Adrenal gland (tissue), 12 donors: ENCODE data around the gene VPS35L. TPM values are rescaled to one million over a fixed set of nuclear protein-coding genes. Genes with fewer than 3 reads are reported as not detected.

ENCODE experiments used
- DNase-seq, 7 donors: peaks; one replicate each; pipeline ENCODE4 v3.0.0-alpha.2; 2019 to 2020
- H3K27ac ChIP-seq, 5 donors: fragments of 200-600 bp; sonication (generic) in 4 of 5; 1 replicate in 3 of 5; 2 replicates in 2 of 5; pipeline versions ENCODE4 v1.5.1 to v1.8.0; 2016 to 2020; ENCODE audit warnings: mild to moderate bottlenecking in 1 of 5
- H3K27me3 ChIP-seq: fragments of 200-600 bp; 2 replicates; pipeline ENCODE4 v1.8.0; 2021
- H3K36me3 ChIP-seq, 2 donors: fragments of 200-600 bp; replicated peaks in 1 of 2; 1 replicate in 1 of 2; 2 replicates in 1 of 2; pipeline versions ENCODE4 v1.5.1 to v1.8.0; 2018 to 2022
- H3K4me1 ChIP-seq, 2 donors: fragments of 200-600 bp; replicated peaks in 1 of 2; 1 replicate in 1 of 2; 2 replicates in 1 of 2; pipeline versions ENCODE4 v1.5.1 to v1.8.0; 2018 to 2021
- H3K4me3 ChIP-seq, 4 donors: fragments of 200-600 bp; sonication (generic) in 3 of 4; one replicate each; pipeline ENCODE4 v1.5.1; 2016 to 2018
- H3K9me3 ChIP-seq, 3 donors: fragments of 200-600 bp; sonication (generic) in 1 of 3; replicated peaks in 1 of 3; 1 replicate in 2 of 3; 2 replicates in 1 of 3; pipeline versions ENCODE4 v1.5.1 to v1.8.0; 2016 to 2021
- POLR2A ChIP-seq, 2 donors: fragments of 450-650 bp; IDR thresholded peaks; one replicate each; pipeline ENCODE4 v1.6.1; 2017; ENCODE audit warnings: antibody characterized with exemption in 2 of 2, mild to moderate bottlenecking in 2 of 2, moderate library complexity in 1 of 2
- WGBS, 4 donors: extraction: QIAGEN DNeasy Blood & Tissue Kit in 2 of 4; methylation state at CpG; one replicate each; pipeline versions ENCODE4 v1.1.5 to v1.1.7; 2013 to 2017; 5-methylcytosine and 5-hydroxymethylcytosine counted together
- intact Hi-C, 2 donors: fragments of 100-400 bp; cut with DNase I; formaldehyde crosslinking; loops; one replicate each; pipeline versions ENCODE4 v1.14.1 to v1.15.0; 2022 to 2023
- polyA plus RNA-seq, 3 donors: library from polyadenylated mRNA; stranded (reverse); fragments of 200-250 nt in 2 of 3; fragments of 350-450 nt in 1 of 3; fragmentation: Illumina TruSeq in 1 of 3; extraction: RNeasy Lipid Tissue Mini Kit (QIAGEN cat#74804) in 1 of 3; gene quantifications; one replicate each; pipeline ENCODE4 v1.2.3, GENCODE V29; 2013 to 2014
- total RNA-seq, 9 donors: library from RNA; depleted of rRNA in 4 of 9; stranded (reverse); fragments of >200 nt in 4 of 9; fragments of 120-200 nt in 1 of 9; fragmentation: NEBNext Ultra II Directional in 1 of 9; extraction: Animal tissue kit (Norgen Biotek cat#: 25700) in 1 of 9; gene quantifications; one replicate each; pipeline versions ENCODE4 v1.1.0 to v1.2.4, GENCODE V29; 2013 to 2023
- TF ChIP-seq, protein P1 (sequence below), 6 experiments: fragments of 450-650 bp in 4 of 6; fragments of 200-600 bp in 2 of 6; sonication (generic) in 1 of 6; IDR thresholded peaks; 1 replicate in 5 of 6; 2 replicates in 1 of 6; pipeline versions ENCODE4 v1.5.1 to v1.8.0; 2016 to 2021; ENCODE audit warnings: antibody characterized with exemption in 6 of 6, mild to moderate bottlenecking in 2 of 6, moderate library complexity in 1 of 6
- donor health status: healthy with polysubstance abuse.
- donor health status: Bipolar disorder and iron deficiency.
- donor health status: DM: yes; HTN: yes; CAD: no.
- donor health status: DM: no; HTN: no; CAD: no.
- donor health status: DM: no; HTN: no; CAD: no.
- donor health status: DM: yes; HTN: yes; CAD: no.

Gene VPS35L
- total and polyA plus RNA-seq, 12 donors: 38.3 to 96.7 (median 66.9) TPM

DNA sequence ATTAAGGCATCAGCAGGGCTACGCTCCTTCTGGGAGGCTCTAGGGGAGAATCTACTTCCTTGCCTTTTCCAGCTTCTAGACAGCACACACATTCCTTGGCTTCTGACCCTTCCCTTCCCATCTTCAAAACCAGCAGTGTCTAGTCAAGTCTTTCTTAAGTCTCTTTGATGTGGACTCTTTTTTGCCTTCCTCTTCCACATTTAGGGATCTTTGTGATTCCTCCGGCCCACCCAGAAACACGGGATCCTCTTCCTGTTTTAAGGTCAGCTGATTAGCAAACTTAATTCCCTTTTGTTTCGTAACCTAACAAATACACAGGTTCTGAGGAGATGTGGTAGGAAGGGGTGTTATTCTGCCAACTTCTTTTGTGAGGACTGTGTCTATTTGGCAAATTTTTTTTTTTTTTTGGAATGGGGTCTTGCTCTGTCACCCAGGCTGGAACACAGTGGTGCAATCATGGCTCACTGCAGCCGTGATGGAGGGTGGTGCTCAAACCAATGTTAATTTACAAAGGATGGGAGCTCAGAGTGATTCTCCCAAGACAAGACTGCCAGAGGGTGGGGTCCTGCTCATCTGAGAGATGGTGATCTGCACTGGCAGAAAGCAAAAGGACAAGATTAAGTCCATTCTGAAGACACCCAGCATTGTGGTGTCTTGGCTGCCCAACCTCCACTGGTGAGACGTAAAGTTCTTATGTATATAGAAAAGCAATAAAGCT, 147.8 kb downstream of the VPS35L start:
- intact Hi-C loops: no loop called here
- H3K4me1 ChIP-seq: peaks cover 37 to 38% of the 10 kb centered on the region in 2 donors
- no peaks in the 10 kb centered on the region for H3K9me3 ChIP-seq
- DNase-seq: no peak
- no peaks in the 10 kb centered on the region for H3K27me3 ChIP-seq
- 79 to 90% (median 87%) methylated on average over 6 of the region's 6 CpGs for WGBS, 4 donors
- TF ChIP-seq, protein P1, sequence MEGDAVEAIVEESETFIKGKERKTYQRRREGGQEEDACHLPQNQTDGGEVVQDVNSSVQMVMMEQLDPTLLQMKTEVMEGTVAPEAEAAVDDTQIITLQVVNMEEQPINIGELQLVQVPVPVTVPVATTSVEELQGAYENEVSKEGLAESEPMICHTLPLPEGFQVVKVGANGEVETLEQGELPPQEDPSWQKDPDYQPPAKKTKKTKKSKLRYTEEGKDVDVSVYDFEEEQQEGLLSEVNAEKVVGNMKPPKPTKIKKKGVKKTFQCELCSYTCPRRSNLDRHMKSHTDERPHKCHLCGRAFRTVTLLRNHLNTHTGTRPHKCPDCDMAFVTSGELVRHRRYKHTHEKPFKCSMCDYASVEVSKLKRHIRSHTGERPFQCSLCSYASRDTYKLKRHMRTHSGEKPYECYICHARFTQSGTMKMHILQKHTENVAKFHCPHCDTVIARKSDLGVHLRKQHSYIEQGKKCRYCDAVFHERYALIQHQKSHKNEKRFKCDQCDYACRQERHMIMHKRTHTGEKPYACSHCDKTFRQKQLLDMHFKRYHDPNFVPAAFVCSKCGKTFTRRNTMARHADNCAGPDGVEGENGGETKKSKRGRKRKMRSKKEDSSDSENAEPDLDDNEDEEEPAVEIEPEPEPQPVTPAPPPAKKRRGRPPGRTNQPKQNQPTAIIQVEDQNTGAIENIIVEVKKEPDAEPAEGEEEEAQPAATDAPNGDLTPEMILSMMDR (IDR thresholded peaks at IDR 0.05): no peak
- TF ChIP-seq POLR2A (IDR thresholded peaks at IDR 0.05): no peak
- H3K27ac ChIP-seq: peak overlapping the region in 4 of 5 donors; percentile 63 to 85 (median 72)
- H3K4me3 ChIP-seq: no peak overlapping the region
- peaks cover 0 to 32% of the 10 kb centered on the region in 2 donors for H3K36me3 ChIP-seq

DNA sequence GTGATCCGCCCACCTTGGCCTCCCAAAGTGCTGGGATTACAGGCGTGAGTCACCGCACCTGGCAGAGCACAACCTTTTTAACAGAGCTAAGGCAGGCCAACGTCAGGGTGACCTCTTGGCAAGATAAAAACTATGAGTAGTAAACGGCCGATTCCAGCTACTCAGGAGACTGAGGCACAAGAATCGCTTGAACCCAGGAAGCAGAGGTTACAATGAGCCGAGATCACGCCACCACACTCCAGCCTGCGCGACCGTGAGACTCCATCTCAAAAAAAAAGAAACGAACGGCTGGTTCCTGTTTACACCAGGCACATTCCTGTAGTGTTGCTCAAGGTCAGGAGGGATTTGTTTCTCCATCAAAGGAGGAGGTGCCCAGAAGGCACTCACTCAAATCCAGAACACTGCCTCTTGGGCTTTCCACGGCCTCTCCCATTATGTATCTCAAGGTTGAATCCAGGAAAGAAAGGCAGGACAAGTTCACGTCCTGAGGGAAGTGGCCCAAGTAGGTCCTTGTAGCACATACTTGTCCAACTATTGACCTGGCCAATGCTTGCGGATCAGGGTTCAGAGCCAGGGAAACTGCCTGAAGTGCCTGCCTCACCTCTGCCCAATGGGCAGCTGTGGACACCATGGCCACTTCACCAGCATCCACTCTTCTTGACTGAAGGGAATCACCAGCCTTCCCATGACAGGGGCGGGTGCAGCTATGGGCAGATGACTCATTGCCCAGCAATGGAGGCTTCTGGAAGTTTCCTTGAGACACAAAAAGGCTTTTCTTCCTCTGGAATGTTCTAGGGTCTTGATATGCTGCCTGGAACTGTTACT, 149.0 kb downstream of the VPS35L start:
- no peaks in the 10 kb centered on the region for H3K9me3 ChIP-seq
- intact Hi-C loops: no loop called here
- H3K36me3 ChIP-seq: peaks cover 0 to 28% of the 10 kb centered on the region in 2 donors
- no peaks in the 10 kb centered on the region for H3K27me3 ChIP-seq
- peaks cover 25 to 26% of the 10 kb centered on the region in 2 donors for H3K4me1 ChIP-seq
- H3K27ac ChIP-seq: peak overlapping the region; percentile 41 to 85 (median 67)
- 34 to 52% (median 41%) methylated on average over 16 to 18 of the region's 18 CpGs for whole genome bisulfite sequencing, 4 donors
- peak in 6 of 7 donors; percentile 60 to 76 (median 68) for DNase-seq
- no peak overlapping the region for H3K4me3 ChIP-seq
- TF ChIP-seq, protein P1 (IDR thresholded peaks at IDR 0.05): no peak
- peak in 1 of 2 donors; percentile 16 for TF ChIP-seq POLR2A (IDR thresholded peaks at IDR 0.05)

DNA sequence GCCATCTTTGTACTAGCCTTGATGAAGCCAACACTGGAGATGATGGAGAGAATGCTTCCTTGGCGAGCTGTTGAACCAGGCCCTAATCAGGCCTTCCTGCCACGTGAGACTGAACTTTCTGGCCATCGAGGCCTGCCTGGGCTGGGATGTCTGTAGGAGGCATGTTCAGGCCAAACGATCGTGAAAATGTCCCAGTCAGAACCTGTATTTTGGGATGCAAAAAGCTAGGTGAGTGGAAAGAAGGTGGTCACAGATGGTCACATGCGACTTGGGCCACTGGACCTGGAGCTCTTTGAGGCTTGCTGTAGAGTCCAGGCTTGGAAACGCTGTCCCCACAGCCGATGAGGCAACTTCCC, 149.6 kb downstream of the VPS35L start:
- no peak for DNase-seq
- peaks cover 0 to 24% of the 10 kb centered on the region in 2 donors for H3K36me3 ChIP-seq
- H3K27me3 ChIP-seq: no peaks in the 10 kb centered on the region
- H3K4me1 ChIP-seq: peaks cover 19 to 20% of the 10 kb centered on the region in 2 donors
- TF ChIP-seq, protein P1 (IDR thresholded peaks at IDR 0.05): no peak
- TF ChIP-seq POLR2A (IDR thresholded peaks at IDR 0.05): no peak
- H3K4me3 ChIP-seq: no peak overlapping the region
- H3K9me3 ChIP-seq: no peaks in the 10 kb centered on the region
- WGBS, 4 donors: 94 to 97% (median 95%) methylated on average over 8 of the region's 8 CpGs
- peak overlapping the region in 3 of 5 donors; percentile 67 to 85 (median 77) for H3K27ac ChIP-seq
- intact Hi-C loops: no loop called here

DNA sequence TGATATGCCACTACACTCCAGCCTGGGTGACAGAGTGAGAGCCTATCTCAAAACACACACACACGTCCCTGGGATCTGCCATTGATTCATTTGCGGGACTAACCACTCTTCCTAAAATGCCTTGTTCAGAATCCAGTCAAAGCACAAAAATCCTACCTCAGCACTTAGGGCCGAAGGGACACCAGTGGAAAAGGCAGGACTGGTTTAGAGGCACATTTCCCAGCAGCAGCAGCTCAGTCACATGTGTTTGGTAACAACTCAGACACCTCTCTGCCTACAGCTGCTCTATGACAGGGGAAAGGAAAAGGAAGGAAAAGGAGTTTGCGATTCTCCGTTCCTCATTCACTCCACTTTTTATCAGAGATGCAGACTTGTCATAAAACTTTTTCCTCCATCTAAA, 150.3 kb downstream of the VPS35L start:
- no peaks in the 10 kb centered on the region for H3K9me3 ChIP-seq
- no peak for DNase-seq
- peak overlapping the region in 3 of 5 donors; percentile 3 to 85 (median 77) for H3K27ac ChIP-seq
- WGBS, 4 donors: 61 to 85% (median 80%) methylated on average over 4 to 5 of the region's 5 CpGs
- TF ChIP-seq, protein P1 (IDR thresholded peaks at IDR 0.05): no peak
- no peak for TF ChIP-seq POLR2A (IDR thresholded peaks at IDR 0.05)
- peaks cover 0 to 24% of the 10 kb centered on the region in 2 donors for H3K36me3 ChIP-seq
- intact Hi-C loops: no loop called here
- H3K27me3 ChIP-seq: no peaks in the 10 kb centered on the region
- H3K4me1 ChIP-seq: peaks cover 12 to 13% of the 10 kb centered on the region in 2 donors
- H3K4me3 ChIP-seq: no peak overlapping the region
